Measurements from ENCODE around the gene EVPL.

GRCh38 chr17:75970626-75971025 lies 56.5 kb downstream of the EVPL start:
- TF ChIP-seq POLR2AphosphoS5 (IDR thresholded peaks at IDR 0.05; ENCODE audit: borderline replicate concordance, low read depth, low read length) (no peak), EZH2 (IDR thresholded peaks at IDR 0.05) (no peak)

Data from SK-N-MC (cell line).